RKO (cell line): ENCODE data around the gene IGF1R.

Experiments
- DNase-seq: peaks from one replicate; pipeline ENCODE4 v3.0.0-alpha.2; 2016; ENCODE audit warnings: low spot score

The IGF1R gene

GRCh38 chr15:98725874-98726273 lies 77.5 kb downstream of the IGF1R start:
- no peak for DNase-seq

DNA sequence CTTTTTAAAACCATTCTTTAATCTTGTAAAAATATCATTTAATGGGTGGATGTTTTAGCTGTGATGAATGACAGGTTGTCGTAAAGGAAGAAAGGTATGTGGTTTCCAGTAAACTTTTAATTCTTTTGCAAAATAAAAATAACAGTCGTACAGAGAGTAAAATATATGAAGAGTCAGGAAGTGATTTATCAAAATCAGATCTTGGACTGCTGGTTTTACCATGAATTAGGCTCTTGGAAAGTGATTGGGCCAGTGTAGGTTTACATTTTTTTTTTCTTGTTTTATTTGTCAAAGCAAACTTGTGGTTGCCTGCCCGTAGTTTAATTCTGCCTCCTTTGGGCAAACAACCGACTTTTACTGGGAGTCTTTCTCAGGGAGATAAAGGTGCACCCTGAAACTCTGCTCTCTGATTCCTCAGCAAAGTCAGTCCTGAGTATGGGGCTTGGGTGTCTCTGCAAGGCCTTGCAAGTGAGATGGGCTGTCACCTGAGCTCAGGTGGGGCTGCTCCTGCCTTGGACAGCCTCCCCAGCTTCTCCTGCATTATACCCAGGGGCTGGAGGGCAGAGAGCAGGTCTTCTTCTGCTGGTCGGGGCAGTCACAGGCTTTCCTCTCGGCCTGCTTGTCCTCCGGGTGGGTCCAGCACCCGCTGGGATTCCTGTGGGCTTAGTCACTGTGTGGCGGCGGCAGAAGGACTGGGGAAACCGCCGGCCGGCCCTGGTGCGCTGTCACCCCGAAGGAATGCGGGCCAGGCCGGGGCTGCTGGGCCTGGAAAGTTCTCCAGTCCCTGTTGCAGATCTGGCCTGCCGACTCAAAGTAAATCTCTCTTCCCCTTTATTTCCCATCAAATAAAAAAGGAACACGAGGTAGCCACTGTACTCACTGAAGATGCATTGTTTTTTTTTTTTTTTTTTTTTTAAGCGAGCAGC lies 79.0 kb downstream of the IGF1R start:
- DNase-seq, result peak; percentile 91

GRCh38 chr15:98728082-98728810 lies 79.9 kb downstream of the IGF1R start:
- DNase-seq, result no peak

GRCh38 chr15:98728811-98729160 lies 80.4 kb downstream of the IGF1R start:
- no peak for DNase-seq

GRCh38 chr15:98729446-98730042 lies 81.2 kb downstream of the IGF1R start:
- DNase-seq, result no peak

DNA sequence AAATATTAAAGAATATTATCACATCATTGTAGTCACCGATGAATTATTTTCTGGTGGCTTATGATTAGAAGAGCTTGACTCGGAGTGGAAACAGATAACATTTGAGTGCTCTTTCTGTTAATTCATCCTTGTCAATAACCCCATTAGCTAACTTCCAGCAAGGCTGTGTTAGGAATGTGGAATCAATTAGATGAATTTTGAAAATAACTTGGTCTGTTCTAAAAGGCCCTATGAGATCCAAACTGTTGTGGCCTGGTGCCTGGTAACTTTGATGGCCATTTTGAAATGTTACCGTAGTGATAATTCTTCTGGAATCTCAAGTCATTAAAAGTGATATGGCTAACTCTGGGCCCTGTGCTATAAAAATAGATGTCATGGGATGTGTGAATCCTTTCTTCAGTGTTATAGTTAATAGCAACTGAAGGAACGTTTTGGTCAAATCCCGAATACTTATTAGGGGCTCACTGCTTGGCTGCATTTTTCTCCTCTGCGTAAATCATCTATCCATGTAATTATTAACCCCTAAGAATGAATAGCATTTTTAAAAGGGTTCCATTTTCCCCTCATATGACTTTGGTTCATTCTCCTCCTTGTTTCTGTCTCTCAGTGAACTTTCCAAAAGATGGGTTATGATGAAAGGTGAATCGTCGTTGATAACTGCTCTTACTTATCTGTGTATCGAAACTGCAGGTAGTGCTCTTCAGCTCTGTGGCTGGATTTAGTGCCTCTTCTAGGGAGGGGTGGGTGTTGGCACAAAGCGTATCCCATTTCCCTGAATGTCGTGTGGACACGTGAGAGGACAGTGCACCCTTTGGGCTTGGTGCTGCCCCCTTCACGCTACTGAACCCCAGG lies 82.7 kb downstream of the IGF1R start:
- DNase-seq, result no peak

GRCh38 chr15:98731712-98732450 lies 83.5 kb downstream of the IGF1R start:
- no peak for DNase-seq

DNA sequence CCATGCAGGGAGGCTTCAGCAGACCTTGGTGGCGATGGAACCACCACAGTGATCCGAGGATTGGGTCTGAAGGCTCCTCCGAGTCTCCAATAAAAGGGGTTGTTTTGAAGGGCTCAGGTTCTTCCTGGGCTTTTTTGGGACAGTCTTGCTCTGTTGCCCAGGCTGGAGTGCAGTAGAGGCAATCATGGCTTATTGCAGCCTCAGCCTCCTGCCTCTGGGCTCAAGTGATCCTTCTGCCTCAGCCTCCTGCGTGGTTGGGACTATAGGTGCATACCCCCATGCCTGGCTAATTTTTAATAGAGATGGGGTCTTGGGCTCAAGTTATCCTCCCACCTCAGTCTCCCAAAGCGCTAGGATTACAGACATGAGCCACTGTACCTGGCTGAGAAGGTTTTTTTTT lies 84.8 kb downstream of the IGF1R start:
- DNase-seq, result no peak

DNA sequence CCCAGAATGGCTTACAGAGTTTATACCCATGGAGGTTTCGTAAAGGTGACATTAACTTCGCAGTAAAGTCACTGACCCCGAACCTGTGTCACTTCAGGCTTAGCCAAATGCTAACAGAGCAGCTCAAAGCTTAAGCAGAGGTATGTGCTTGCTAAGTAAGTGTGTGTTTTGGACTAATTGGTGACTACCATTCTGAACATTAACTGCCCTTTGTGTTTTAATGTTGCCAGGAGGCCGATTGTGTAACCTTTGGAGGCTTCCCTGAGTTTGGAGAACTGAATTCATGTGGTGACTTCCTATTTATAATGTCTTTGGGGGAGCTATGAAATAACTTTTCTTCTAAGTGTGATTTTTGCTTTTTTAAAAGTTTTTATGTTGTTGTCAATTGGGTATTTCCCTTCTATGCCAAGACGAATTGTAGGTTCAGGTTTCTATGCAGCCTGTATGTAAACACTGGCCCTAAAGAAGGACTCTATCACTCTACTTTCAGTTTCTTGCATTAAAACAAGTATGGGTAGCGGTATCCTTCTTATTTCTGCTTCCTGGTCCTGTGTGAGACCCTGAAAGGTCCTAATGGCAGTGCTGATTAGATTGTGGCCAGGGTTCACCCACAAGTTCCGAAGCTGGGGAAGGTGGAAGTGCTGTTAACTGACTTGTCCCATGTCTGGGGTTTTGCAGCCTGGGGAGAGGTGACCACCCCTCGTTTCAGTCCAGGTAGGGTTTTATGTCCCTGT lies 86.3 kb downstream of the IGF1R start:
- no peak for DNase-seq

GRCh38 chr15:98735304-98735703 lies 87.0 kb downstream of the IGF1R start:
- no peak for DNase-seq

DNA sequence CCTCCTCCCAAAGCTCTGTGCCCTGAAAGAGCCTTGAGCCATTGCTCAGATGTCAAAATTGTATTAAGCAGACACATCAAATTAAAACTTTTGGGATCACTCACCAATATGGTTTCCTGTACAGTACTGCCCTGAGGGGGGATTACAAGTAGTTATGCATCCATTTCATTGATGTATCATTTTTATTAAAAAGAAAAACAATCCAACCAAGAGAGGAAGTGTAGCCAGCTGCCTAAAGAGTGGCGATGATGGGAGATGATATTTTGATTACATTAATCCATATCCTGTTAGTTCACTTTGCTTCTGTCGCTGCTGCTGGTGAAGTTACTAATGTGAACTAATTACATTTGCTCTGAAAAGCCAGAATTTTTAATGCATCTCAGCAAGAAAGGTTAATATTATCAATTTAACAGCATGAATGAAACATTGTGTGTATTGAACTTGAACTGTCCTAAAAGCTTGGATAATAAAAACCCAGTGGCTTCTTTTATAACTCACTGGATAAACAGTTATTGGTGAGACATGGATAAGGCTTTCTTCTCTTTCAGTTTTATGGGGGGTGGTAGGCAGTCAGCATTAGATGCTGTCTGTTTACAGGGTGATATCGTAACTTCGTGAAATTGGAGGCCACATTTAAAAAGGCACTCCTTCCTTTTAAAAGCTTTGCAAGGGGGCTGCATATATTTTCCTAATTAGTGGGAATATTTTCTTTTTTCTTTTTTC lies 87.7 kb downstream of the IGF1R start:
- no peak for DNase-seq

- no peak for DNase-seq
Measured at GRCh38 chr15:98737159-98737558, 88.8 kb downstream of the IGF1R start.

DNA sequence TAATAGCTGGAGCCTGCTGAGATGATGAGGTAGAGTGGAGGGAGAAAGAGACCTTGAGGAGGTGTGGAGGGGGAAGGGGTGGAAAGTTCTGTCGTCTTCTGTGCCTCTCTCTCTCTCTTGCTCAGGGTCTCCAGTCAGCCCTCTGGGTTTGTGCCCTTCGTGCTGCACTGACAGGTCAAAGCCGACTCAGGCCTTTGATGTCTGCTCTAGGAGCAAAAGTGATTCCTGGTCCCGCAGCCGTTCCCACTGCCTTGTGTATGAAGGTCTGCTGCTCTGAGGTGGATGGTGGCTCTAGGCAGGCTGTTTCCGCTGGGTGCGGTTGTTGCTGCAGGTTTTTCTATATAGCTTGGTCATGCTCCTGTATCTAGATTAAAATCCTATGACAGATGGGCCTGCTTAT lies 89.4 kb downstream of the IGF1R start:
- no peak for DNase-seq

DNA sequence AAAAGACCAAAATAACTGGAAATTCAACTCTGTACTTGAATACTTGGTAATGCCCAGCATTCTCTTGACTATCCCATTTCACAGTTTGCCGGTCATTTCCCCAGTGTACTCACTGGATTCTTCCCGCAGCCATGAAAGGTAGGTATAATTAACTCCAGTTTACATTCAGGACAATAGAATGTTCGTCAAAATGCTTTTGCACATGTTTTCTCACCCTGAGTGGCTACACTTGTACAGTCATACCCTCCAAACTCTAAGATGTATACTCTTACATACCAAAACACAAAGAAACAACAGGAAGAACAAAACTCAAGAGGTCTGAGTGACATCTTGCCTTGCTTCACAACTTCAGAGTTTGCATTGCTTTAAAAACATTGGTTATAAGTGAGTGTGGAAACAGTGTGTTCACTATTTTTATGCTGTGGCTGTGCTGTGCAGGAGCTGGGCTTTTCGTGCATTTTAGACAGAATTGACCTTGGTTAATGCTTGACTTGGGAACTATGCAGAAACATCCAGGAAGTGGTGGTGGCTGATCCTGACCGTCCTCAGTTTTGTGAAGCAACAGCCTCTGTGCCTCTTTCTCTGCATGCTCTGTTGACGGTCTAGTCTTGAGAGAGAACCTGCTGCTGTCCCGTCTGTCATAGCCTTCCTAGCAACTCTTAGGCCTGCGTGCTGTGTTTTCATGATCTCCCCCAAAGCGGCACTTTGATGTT lies 90.5 kb downstream of the IGF1R start:
- DNase-seq, result no peak

- no peak for DNase-seq
Measured at GRCh38 chr15:98740295-98740694, 92.0 kb downstream of the IGF1R start.

GRCh38 chr15:98740963-98741362 lies 92.6 kb downstream of the IGF1R start:
- DNase-seq, result no peak

GRCh38 chr15:98743177-98743576 lies 94.8 kb downstream of the IGF1R start:
- DNase-seq, result no peak

- DNase-seq, result no peak
Measured at GRCh38 chr15:98744506-98744905, 96.2 kb downstream of the IGF1R start.

GRCh38 chr15:98745179-98745578 lies 96.8 kb downstream of the IGF1R start:
- DNase-seq, result no peak
